HG03060 (cell line): Measurements from ENCODE around the gene MARCKS.
"Not testable (repeated sequence)": the region's sequence is repeated elsewhere in the genome, so short reads cannot be mapped to it uniquely, and the experiment has no call there.

Experiments
- ATAC-seq: cut with Tn5 transposase; IDR thresholded peaks from one replicate; pipeline ENCODE4 v1.9.1; 2021; ENCODE audit warnings: low read depth, moderate number of reproducible peaks; ENCODE audit not compliant: unreplicated experiment

The MARCKS gene

DNA sequence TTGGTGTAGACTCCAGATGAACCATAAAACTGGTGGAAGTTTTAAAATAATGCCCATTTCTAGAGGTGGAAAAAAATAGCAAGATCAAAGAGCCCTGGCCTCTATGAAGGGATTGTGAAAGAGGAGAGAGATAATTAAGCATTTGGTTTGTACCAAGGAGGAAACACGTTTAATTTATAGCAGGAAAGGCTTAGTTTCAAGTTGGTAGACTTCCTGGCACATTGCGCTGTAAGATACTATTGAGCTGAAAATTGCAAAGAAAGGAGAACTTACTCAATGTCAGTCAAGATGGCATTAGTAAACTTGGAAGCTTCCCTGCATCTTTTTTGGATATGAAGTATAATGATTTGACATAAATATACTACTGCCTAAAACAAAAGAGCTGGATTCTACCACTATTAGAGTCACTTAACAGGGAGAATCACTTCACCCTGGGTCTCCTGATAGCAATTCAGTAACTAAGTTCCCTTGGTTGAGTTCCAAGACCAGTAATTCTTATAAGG lies 24.4 kb downstream of the MARCKS start:
- ATAC-seq: no peak

DNA sequence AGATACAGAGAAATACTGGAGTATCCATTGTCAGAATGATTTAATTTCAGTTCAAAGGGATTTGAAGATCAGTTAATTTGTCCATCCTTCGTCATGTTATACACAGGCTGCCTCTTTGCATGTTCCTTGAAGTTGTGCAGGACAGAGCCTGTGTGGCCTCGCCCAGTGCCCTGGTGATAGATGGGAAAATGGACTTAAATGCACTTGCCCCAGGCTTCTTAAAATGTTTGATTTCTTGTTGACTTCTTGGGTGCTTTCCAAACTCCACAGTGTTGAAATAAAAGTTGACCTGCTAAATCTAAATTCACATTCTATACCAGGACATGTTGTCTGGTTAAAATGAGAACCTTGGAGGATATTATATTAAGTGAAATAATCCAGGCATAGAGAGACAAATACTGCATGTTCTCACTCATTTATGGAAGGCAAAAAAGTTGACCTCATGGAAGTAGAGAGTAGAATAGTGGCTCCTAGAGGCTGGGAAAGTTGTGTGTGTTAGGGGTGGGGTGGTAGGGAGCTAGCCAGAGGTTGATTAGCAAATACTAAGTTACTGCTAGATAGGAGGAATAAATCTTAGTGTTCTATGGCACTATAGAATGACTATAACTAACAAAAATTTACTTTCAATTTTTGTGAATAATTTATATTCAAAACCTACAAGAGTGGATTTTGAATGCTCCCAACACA lies 25.3 kb downstream of the MARCKS start:
- ATAC-seq: no peak

DNA sequence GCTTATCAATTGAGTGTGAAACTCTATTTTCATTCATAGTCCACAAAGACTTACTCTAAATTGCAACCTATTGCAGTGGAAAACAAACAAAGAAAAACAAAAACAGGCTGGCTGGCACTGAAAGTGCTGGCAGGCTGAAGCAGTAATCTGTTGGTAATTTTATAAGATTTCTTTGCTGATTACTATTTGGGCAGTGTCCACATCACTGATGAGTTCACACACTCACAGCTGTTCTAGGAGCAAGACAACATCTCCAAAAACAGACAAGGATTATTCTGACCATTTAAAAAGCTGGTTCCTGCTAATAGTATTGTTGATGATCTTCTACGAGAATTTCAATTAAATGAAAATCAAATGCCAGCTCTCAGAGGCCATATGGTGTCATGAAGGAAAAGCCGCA lies 26.9 kb downstream of the MARCKS start:
- no peak for ATAC-seq

DNA sequence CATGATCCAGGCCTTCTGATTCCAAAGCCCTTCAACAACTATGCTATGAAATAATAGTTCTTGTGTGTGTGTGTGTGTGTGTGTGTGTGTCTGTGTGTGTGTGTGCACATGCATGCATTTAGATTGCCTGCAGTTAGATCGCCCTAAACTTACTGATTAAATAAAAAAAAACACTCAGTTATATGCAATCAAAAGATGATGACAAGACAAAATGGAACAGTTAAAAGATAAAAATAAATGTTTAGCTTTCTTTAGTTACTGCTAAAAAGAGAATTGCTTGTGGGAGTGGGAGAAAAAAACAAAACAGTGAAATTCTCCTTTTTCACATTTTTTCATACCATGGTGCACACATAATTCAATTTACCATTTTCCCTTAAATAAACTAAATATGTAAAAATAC lies 29.4 kb downstream of the MARCKS start:
- no peak for ATAC-seq

DNA sequence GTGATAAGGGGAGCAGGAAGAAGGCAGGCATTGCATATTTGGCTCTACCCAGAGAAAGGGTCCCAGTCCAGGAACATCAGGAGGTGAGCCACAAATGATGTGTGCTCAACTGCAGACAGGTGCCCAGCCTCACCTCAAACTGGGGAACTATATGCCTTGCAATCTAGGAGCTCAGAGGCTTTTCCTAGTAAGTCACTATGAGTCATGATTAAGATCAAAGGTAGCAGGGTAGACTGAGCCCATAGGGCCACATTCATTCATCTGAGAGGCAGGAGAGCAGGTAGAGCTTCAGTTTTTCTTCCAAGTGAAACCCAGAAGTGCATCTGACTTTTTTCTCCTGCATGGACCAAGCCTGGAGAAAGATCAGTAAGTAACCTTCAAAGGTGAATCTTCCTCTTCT lies 31.3 kb downstream of the MARCKS start:
- ATAC-seq: no peak

GRCh38 chr6:113888956-113889630 lies 31.9 kb downstream of the MARCKS start:
- no peak for ATAC-seq

DNA sequence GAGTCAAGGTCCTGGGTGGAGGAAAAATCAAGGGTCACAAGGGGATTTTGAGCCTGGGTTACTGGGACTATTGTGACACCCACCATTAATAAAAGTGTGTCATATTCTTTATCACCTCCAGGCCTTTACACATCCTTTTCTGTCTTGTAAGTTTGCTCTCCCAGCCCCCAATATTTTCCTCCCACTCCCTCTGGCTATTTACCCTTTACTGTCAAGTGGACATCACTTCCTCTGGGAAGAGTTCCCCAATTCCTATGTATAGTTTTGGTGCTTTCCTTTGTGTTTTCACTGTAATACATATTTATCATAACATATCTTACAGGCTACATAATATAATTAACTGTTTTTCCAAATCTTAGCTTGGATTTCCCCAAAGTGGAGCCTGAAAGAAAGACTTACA lies 36.3 kb downstream of the MARCKS start:
- no peak for ATAC-seq

- ATAC-seq: no peak
These were observed 36.7 kb downstream of the MARCKS start for GRCh38 chr6:113893866-113894265.

GRCh38 chr6:113894712-113895674 lies 37.8 kb downstream of the MARCKS start:
- no peak for ATAC-seq

DNA sequence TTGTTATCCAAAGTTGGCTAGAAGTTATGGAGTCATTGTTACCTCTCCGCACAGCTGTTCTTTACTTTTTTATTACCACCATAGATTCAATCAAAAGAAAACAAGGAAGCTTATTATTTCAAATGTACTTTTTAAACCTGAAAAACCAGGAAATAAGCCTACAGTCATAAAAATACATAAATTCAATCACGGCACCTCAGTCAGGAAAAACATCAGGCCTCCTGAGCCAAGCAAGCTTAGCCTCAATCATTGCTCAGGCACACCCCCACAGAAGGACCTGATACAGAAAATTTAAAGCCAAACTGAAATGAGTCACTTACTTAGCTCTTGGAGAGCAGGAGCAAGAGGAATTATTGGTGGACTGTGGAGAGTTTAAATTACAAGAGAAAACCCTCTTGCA lies 44.3 kb downstream of the MARCKS start:
- ATAC-seq: no peak

GRCh38 chr6:113903666-113904330 lies 46.7 kb downstream of the MARCKS start:
- no peak for ATAC-seq

DNA sequence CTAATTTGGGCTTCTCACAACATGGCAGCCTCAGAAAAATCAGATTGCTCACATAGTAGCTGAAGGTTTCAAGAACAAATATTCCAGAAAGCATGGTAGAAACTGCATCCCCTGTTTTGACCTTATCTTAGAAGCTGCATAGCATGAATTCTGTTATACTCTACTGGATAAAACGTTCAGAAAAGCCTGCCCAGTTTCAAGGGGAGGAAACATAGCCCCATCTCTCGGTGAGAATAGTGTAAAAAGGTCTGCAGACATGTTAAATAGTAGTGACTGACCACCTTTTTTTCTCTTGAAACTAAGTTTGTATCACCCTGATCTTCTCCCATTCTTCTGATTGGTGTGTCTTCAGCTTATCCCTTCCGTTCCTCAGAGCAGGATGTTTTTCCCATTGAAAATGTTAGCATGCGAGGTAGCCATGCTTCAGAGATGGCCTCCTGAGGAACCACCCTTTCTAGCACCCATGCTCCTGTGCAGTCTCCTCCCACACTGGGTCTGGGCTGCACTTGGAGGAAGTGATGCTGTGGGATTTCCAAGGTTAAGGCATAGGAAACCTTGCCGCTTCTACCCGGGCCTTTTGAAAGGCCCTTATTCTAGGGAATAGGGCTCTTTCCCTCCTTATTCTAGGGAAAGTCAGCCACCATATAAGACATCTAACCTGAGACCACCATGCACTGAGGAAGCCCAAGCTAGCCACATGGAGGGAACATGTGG lies 50.1 kb downstream of the MARCKS start:
- ATAC-seq: no peak

DNA sequence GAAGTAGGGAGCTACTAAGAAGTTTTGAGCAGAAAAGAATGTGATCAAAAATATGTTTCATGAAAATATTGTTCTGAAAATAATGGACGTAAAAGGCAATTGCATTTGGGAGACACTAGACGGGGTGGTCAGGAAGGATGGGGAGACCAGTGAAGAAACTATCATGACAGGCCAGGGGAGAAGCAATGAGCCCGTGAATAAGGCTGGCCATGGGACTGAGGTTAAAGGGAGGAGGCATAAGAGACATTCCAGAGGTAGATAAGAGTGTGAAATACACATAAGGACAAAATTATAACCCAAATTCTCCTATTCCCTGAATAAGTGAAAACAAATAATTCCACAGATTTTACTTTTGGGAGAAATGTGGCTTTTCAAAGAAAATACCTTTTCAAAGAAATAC lies 51.7 kb downstream of the MARCKS start:
- no peak for ATAC-seq

- no peak for ATAC-seq
These were observed 52.2 kb downstream of the MARCKS start for GRCh38 chr6:113909224-113909856.

DNA sequence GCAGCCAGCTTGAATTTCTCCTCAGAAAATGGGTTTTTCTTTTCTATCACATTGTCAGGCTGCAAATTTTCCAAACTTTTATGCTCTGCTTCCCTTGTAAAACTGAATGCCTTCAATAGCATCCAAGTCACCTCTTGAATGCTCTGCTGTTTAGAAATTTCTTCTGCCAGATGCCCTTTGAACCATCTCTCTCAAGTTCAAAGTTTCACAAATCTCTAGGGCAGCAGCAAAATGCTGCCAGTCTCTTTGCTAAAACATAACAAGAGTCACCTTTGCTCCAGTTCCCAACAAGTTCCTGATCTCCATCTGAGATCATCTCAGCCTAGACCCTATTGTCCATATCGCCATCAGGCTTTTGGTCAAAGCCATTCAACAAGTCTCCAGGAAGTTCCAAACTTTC lies 53.1 kb downstream of the MARCKS start:
- ATAC-seq: not testable (repeated sequence)
